Measurements from ENCODE around the gene PCYOX1L.

Gene PCYOX1L, protein sequence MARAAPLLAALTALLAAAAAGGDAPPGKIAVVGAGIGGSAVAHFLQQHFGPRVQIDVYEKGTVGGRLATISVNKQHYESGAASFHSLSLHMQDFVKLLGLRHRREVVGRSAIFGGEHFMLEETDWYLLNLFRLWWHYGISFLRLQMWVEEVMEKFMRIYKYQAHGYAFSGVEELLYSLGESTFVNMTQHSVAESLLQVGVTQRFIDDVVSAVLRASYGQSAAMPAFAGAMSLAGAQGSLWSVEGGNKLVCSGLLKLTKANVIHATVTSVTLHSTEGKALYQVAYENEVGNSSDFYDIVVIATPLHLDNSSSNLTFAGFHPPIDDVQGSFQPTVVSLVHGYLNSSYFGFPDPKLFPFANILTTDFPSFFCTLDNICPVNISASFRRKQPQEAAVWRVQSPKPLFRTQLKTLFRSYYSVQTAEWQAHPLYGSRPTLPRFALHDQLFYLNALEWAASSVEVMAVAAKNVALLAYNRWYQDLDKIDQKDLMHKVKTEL

GRCh38 chr5:149357370-149358293 is at the start of gene PCYOX1L:
TSS of gene PCYOX1L (plus strand) at chr5:149358046. CDS start at chr5:149358069, 23 bp downstream.
- DNase-seq = peak; percentile 93
- no peaks in the 10 kb centered on the region for H3K9me3 Mint-ChIP-seq
- H3K4me1 Mint-ChIP-seq (ENCODE audit: low read depth) = peaks cover 70% of the 10 kb centered on the region
- H3K36me3 Mint-ChIP-seq (ENCODE audit: low read depth) = peaks cover 64% of the 10 kb centered on the region
- H3K4me3 Mint-ChIP-seq = peak within 1 kb of the TSS; percentile 97
- H3K27me3 Mint-ChIP-seq = no peaks in the 10 kb centered on the region
- peak within 1 kb of the TSS; percentile 95 for H3K27ac Mint-ChIP-seq

DNA sequence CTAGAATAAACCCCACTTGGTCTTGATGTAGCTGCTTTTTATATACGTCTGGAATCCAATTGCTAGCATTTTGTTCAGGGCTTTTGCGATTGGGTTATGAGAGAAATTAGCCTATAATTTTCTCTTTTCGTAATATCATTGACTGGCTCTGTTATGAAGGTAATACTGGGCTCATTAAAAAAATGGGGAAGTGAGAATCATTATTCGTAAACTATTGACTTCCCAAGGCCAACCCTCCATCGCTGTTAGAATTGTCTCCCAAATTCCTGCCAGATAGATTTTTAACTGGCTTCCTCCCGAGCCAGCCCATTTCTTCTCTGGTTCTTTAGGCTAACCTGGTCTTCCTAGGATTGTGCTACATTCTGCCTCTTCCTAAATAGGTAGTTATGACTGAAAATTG is 48.5 kb upstream of the PCYOX1L start:
- no peaks in the 10 kb centered on the region for H3K9me3 Mint-ChIP-seq
- no peak for DNase-seq
- no peak overlapping the region for H3K27ac Mint-ChIP-seq
- peaks cover 4% of the 10 kb centered on the region for H3K4me1 Mint-ChIP-seq (ENCODE audit: low read depth)
- no peak overlapping the region for H3K4me3 Mint-ChIP-seq
- H3K36me3 Mint-ChIP-seq (ENCODE audit: low read depth) = no peaks in the 10 kb centered on the region
- no peaks in the 10 kb centered on the region for H3K27me3 Mint-ChIP-seq

GRCh38 chr5:149310488-149310887 is 47.4 kb upstream of the PCYOX1L start:
- Mint-ChIP-seq H3K27me3 (no peaks in the 10 kb centered on the region), H3K4me3 (no peak overlapping the region), H3K27ac (no peak overlapping the region), H3K36me3 (ENCODE audit: low read depth) (no peaks in the 10 kb centered on the region), H3K9me3 (no peaks in the 10 kb centered on the region), H3K4me1 (ENCODE audit: low read depth) (peaks cover 4% of the 10 kb centered on the region)
- no peak for DNase-seq

DNA sequence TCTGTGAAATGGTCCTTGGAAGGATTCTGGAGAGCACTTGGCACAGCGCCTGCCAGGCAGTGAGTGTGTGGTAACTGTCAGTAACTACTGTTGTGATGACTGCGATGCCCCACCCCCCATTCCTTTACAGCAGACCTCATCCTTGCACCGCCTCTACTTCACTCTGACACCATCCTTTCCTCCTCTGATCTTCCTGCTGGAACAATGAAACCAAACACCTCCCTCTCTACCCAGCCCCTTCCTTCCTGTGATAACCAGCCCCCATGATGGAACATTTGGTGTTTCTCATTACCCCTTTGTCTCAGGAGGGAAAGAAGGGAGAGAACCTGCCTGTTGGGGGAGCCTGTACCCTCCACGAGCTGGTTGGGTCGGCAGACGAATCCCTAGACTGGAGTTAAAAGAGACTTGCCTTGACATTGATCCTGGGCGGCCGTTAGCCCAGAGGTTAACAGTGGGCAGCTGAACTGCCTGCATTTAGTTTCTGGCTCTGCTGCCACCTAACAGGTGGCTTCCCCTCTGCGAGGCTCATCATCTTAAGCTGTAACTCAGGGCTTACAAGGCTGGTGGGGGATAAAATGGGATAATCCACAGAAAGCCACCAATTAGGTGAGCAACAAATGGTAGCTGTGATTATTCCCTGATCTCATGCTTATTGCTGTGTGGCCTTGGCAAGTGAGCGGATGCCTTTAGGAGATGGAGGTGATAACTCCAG is 46.7 kb upstream of the PCYOX1L start:
- H3K9me3 Mint-ChIP-seq = no peaks in the 10 kb centered on the region
- H3K4me1 Mint-ChIP-seq (ENCODE audit: low read depth) = peaks cover 4% of the 10 kb centered on the region
- DNase-seq = no peak
- no peaks in the 10 kb centered on the region for H3K36me3 Mint-ChIP-seq (ENCODE audit: low read depth)
- H3K27me3 Mint-ChIP-seq = no peaks in the 10 kb centered on the region
- H3K27ac Mint-ChIP-seq = no peak overlapping the region
- H3K4me3 Mint-ChIP-seq = no peak overlapping the region

DNA sequence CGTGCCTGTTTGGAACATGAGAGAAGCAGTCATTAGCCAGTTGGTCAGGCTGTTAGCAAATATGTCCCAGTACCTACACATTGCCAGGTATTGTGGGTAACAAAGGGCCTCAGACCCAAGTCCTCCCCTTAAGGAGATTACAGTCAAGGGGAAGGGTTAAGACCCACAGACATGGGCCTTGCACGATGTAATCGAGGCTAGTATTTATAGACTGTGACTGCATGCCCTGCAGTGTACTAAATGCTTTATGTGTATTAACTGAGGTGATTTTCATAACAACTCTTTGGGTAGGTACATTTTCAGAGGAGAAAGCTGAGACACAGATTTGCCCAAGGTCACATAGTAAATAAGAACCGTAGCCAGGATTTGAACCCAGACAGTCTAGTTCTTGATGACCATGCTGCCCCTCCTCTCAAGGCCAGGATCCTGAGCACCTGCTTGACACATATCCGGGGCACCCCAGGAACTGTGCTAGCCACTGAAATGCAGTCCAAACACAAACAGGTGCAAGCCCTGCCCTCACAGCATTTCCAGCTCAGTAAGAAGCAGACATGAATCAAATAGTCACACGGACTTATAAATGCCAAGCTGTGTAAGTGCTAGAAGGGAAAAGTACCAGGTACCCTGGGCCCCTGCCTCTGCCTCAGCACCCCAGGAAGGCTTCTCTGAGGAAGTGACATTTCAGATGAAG is 44.5 kb upstream of the PCYOX1L start:
- no peaks in the 10 kb centered on the region for H3K9me3 Mint-ChIP-seq
- H3K27ac Mint-ChIP-seq = no peak overlapping the region
- DNase-seq = no peak
- H3K36me3 Mint-ChIP-seq (ENCODE audit: low read depth) = no peaks in the 10 kb centered on the region
- H3K4me3 Mint-ChIP-seq = no peak overlapping the region
- peaks cover 4% of the 10 kb centered on the region for H3K4me1 Mint-ChIP-seq (ENCODE audit: low read depth)
- no peaks in the 10 kb centered on the region for H3K27me3 Mint-ChIP-seq

- Mint-ChIP-seq H3K36me3 (ENCODE audit: low read depth) (no peaks in the 10 kb centered on the region), H3K27me3 (no peaks in the 10 kb centered on the region), H3K27ac (no peak overlapping the region), H3K9me3 (no peaks in the 10 kb centered on the region), H3K4me3 (no peak overlapping the region), H3K4me1 (ENCODE audit: low read depth) (peaks cover 4% of the 10 kb centered on the region)
- DNase-seq = no peak
Observed at GRCh38 chr5:149314571-149315111, 43.2 kb upstream of the PCYOX1L start.

- no peaks in the 10 kb centered on the region for H3K36me3 Mint-ChIP-seq (ENCODE audit: low read depth)
- no peaks in the 10 kb centered on the region for H3K27me3 Mint-ChIP-seq
- H3K27ac Mint-ChIP-seq = no peak overlapping the region
- H3K4me1 Mint-ChIP-seq (ENCODE audit: low read depth) = peaks cover 3% of the 10 kb centered on the region
- no peak overlapping the region for H3K4me3 Mint-ChIP-seq
- no peak for DNase-seq
- H3K9me3 Mint-ChIP-seq = no peaks in the 10 kb centered on the region
Observed at GRCh38 chr5:149315753-149316152, 42.1 kb upstream of the PCYOX1L start.

- Mint-ChIP-seq H3K9me3 (no peaks in the 10 kb centered on the region), H3K36me3 (ENCODE audit: low read depth) (no peaks in the 10 kb centered on the region), H3K27me3 (no peaks in the 10 kb centered on the region), H3K27ac (no peak overlapping the region), H3K4me3 (no peak overlapping the region), H3K4me1 (ENCODE audit: low read depth) (no peaks in the 10 kb centered on the region)
- no peak for DNase-seq
Observed at GRCh38 chr5:149317281-149318048, 40.4 kb upstream of the PCYOX1L start.

DNA sequence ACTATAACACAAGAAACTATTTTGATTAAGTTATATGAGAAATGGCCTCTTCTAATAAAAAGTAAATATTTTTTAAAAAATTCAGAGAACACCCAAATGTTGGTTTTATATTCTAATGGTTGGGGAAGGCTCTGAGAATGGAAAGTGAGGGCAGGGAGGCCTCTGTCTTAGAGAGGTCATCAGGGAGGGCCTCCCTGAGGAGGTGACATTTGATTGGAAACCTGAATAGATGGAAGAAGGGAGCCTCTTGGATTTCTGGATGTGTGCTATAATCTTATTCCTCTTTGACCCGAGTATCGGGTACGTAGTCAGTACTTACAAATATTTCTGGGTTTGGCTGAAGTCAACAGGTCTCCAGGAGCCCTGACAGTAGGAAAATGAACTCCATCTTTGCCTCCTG is 38.7 kb upstream of the PCYOX1L start:
- Mint-ChIP-seq H3K9me3 (no peaks in the 10 kb centered on the region), H3K27me3 (no peaks in the 10 kb centered on the region), H3K4me3 (no peak overlapping the region), H3K4me1 (ENCODE audit: low read depth) (no peaks in the 10 kb centered on the region), H3K27ac (no peak overlapping the region), H3K36me3 (ENCODE audit: low read depth) (no peaks in the 10 kb centered on the region)
- DNase-seq = no peak

GRCh38 chr5:149320791-149321330 is 37.0 kb upstream of the PCYOX1L start:
- Mint-ChIP-seq H3K9me3 (no peaks in the 10 kb centered on the region), H3K27ac (no peak overlapping the region), H3K4me1 (ENCODE audit: low read depth) (no peaks in the 10 kb centered on the region), H3K36me3 (ENCODE audit: low read depth) (no peaks in the 10 kb centered on the region), H3K27me3 (no peaks in the 10 kb centered on the region), H3K4me3 (no peak overlapping the region)
- DNase-seq = no peak

GRCh38 chr5:149322518-149322917 is 35.3 kb upstream of the PCYOX1L start:
- H3K9me3 Mint-ChIP-seq = no peaks in the 10 kb centered on the region
- no peak for DNase-seq
- H3K4me1 Mint-ChIP-seq (ENCODE audit: low read depth) = no peaks in the 10 kb centered on the region
- H3K27me3 Mint-ChIP-seq = no peaks in the 10 kb centered on the region
- H3K27ac Mint-ChIP-seq = no peak overlapping the region
- H3K4me3 Mint-ChIP-seq = no peak overlapping the region
- H3K36me3 Mint-ChIP-seq (ENCODE audit: low read depth) = no peaks in the 10 kb centered on the region

DNA sequence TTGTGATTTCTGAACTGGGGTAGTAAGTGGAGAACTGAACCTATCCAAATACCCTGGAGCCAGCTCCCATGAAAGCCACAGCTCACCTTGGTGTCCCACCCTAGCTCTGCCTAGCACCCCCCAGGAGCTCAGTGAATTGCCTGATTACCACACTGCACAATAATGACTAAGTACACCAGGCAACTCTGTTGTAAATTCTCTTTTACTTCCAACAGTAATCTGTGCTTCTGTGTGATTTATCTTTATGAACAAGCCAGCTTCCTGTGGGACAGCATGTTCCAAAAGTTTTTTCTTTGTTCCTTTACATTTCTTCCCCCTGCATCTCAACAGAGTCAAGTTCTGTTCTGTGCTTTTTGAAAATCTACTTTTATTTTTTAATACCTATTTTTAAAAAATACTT is 34.6 kb upstream of the PCYOX1L start:
- DNase-seq = no peak
- no peaks in the 10 kb centered on the region for H3K4me1 Mint-ChIP-seq (ENCODE audit: low read depth)
- H3K27me3 Mint-ChIP-seq = no peaks in the 10 kb centered on the region
- no peak overlapping the region for H3K4me3 Mint-ChIP-seq
- no peaks in the 10 kb centered on the region for H3K36me3 Mint-ChIP-seq (ENCODE audit: low read depth)
- H3K9me3 Mint-ChIP-seq = no peaks in the 10 kb centered on the region
- H3K27ac Mint-ChIP-seq = no peak overlapping the region

GRCh38 chr5:149323621-149324205 is 34.1 kb upstream of the PCYOX1L start:
- H3K27me3 Mint-ChIP-seq = no peaks in the 10 kb centered on the region
- DNase-seq = no peak
- no peaks in the 10 kb centered on the region for H3K9me3 Mint-ChIP-seq
- no peak overlapping the region for H3K27ac Mint-ChIP-seq
- no peaks in the 10 kb centered on the region for H3K4me1 Mint-ChIP-seq (ENCODE audit: low read depth)
- no peaks in the 10 kb centered on the region for H3K36me3 Mint-ChIP-seq (ENCODE audit: low read depth)
- H3K4me3 Mint-ChIP-seq = no peak overlapping the region

All from activated T-cell treated with anti-CD3 and anti-CD28 coated beads, Interleukin-2, amount 50 U/mL, for 24 hours (primary cell).